Activated T-cell treated with anti-CD3 and anti-CD28 coated beads, Interleukin-2, amount 50 U/mL, for 24 hours (primary cell): Measurements from ENCODE around the gene GABRB1.

Experiments
- DNase-seq: peaks from one replicate; pipeline ENCODE4 v3.0.0-alpha.2; 2020
- H3K27ac Mint-ChIP-seq: 2 replicates; pipeline ENCODE4 v1.8.0; 2020; ENCODE audit warnings: mild to moderate bottlenecking, mixed read lengths
- H3K27me3 Mint-ChIP-seq: 2 replicates; pipeline ENCODE4 v1.8.0; 2020; ENCODE audit warnings: mixed read lengths
- H3K36me3 Mint-ChIP-seq: 2 replicates; pipeline ENCODE4 v1.8.0; 2020; ENCODE audit warnings: low read depth, mixed read lengths
- H3K4me1 Mint-ChIP-seq: 2 replicates; pipeline ENCODE4 v1.8.0; 2020; ENCODE audit warnings: low read depth, mixed read lengths
- H3K4me3 Mint-ChIP-seq: 2 replicates; pipeline ENCODE4 v1.8.0; 2020; ENCODE audit warnings: mild to moderate bottlenecking, moderate library complexity, mixed read lengths
- H3K9me3 Mint-ChIP-seq: 2 replicates; pipeline ENCODE4 v1.8.0; 2020; ENCODE audit warnings: mixed read lengths

Gene GABRB1

GRCh38 chr4:47221721-47222120, 190.4 kb downstream of the GABRB1 start:
- Mint-ChIP-seq H3K27me3 (peaks cover 3% of the 10 kb centered on the region), H3K4me3 (no peak overlapping the region), H3K9me3 (no peaks in the 10 kb centered on the region), H3K36me3 (no peaks in the 10 kb centered on the region), H3K27ac (no peak overlapping the region), H3K4me1 (no peaks in the 10 kb centered on the region)
- DNase-seq = no peak

GRCh38 chr4:47222276-47222675, 190.9 kb downstream of the GABRB1 start:
- H3K27me3 Mint-ChIP-seq = peaks cover 3% of the 10 kb centered on the region
- no peaks in the 10 kb centered on the region for H3K4me1 Mint-ChIP-seq
- H3K36me3 Mint-ChIP-seq = no peaks in the 10 kb centered on the region
- no peak overlapping the region for H3K27ac Mint-ChIP-seq
- H3K9me3 Mint-ChIP-seq = no peaks in the 10 kb centered on the region
- no peak overlapping the region for H3K4me3 Mint-ChIP-seq
- DNase-seq = no peak

- no peak for DNase-seq
- Mint-ChIP-seq H3K4me1 (no peaks in the 10 kb centered on the region), H3K36me3 (no peaks in the 10 kb centered on the region), H3K27ac (no peak overlapping the region), H3K4me3 (no peak overlapping the region), H3K27me3 (peaks cover 3% of the 10 kb centered on the region), H3K9me3 (no peaks in the 10 kb centered on the region)
These were observed 193.0 kb downstream of the GABRB1 start for GRCh38 chr4:47224361-47224760.

GRCh38 chr4:47235721-47236120, 204.4 kb downstream of the GABRB1 start:
- no peak for DNase-seq
- Mint-ChIP-seq H3K36me3 (no peaks in the 10 kb centered on the region), H3K9me3 (no peaks in the 10 kb centered on the region), H3K4me1 (no peaks in the 10 kb centered on the region), H3K4me3 (no peak overlapping the region), H3K27me3 (peaks cover 6% of the 10 kb centered on the region), H3K27ac (no peak overlapping the region)

GRCh38 chr4:47238667-47239066, 207.3 kb downstream of the GABRB1 start:
- Mint-ChIP-seq H3K9me3 (no peaks in the 10 kb centered on the region), H3K36me3 (no peaks in the 10 kb centered on the region), H3K4me3 (no peak overlapping the region), H3K4me1 (no peaks in the 10 kb centered on the region), H3K27ac (no peak overlapping the region), H3K27me3 (peaks cover 6% of the 10 kb centered on the region)
- no peak for DNase-seq

- no peaks in the 10 kb centered on the region for H3K4me1 Mint-ChIP-seq
- H3K36me3 Mint-ChIP-seq = no peaks in the 10 kb centered on the region
- no peaks in the 10 kb centered on the region for H3K9me3 Mint-ChIP-seq
- peaks cover 4% of the 10 kb centered on the region for H3K27me3 Mint-ChIP-seq
- H3K27ac Mint-ChIP-seq = no peak overlapping the region
- no peak overlapping the region for H3K4me3 Mint-ChIP-seq
- DNase-seq = no peak
These were observed 208.3 kb downstream of the GABRB1 start for GRCh38 chr4:47239649-47240048.

- Mint-ChIP-seq H3K27me3 (peaks cover 6% of the 10 kb centered on the region), H3K9me3 (peaks cover 4% of the 10 kb centered on the region), H3K27ac (no peak overlapping the region), H3K36me3 (no peaks in the 10 kb centered on the region), H3K4me1 (no peaks in the 10 kb centered on the region), H3K4me3 (no peak overlapping the region)
- no peak for DNase-seq
These were observed 220.2 kb downstream of the GABRB1 start for GRCh38 chr4:47251348-47252135.

- Mint-ChIP-seq H3K4me3 (no peak overlapping the region), H3K9me3 (peaks cover 2% of the 10 kb centered on the region), H3K27me3 (no peaks in the 10 kb centered on the region), H3K27ac (no peak overlapping the region), H3K36me3 (no peaks in the 10 kb centered on the region), H3K4me1 (no peaks in the 10 kb centered on the region)
- no peak for DNase-seq
These were observed 232.4 kb downstream of the GABRB1 start for GRCh38 chr4:47263721-47264120.

- no peaks in the 10 kb centered on the region for H3K4me1 Mint-ChIP-seq
- H3K4me3 Mint-ChIP-seq = no peak overlapping the region
- H3K36me3 Mint-ChIP-seq = no peaks in the 10 kb centered on the region
- H3K9me3 Mint-ChIP-seq = no peaks in the 10 kb centered on the region
- no peaks in the 10 kb centered on the region for H3K27me3 Mint-ChIP-seq
- no peak overlapping the region for H3K27ac Mint-ChIP-seq
- no peak for DNase-seq
These were observed 239.0 kb downstream of the GABRB1 start for GRCh38 chr4:47270201-47270888.

GRCh38 chr4:47271291-47271690, 239.9 kb downstream of the GABRB1 start:
- DNase-seq = no peak

GRCh38 chr4:47274901-47275300, 243.5 kb downstream of the GABRB1 start:
- H3K4me1 Mint-ChIP-seq = no peaks in the 10 kb centered on the region
- no peak for DNase-seq

More at GRCh38 chr4:47271291-47271690, 239.9 kb downstream of the GABRB1 start:
- Mint-ChIP-seq H3K9me3 (no peaks in the 10 kb centered on the region), H3K36me3 (no peaks in the 10 kb centered on the region), H3K4me3 (no peak overlapping the region), H3K27me3 (no peaks in the 10 kb centered on the region), H3K4me1 (no peaks in the 10 kb centered on the region), H3K27ac (no peak overlapping the region)

GRCh38 chr4:47275595-47275994, 244.2 kb downstream of the GABRB1 start:
- Mint-ChIP-seq H3K4me1 (no peaks in the 10 kb centered on the region), H3K9me3 (no peaks in the 10 kb centered on the region), H3K27ac (no peak overlapping the region), H3K4me3 (no peak overlapping the region), H3K36me3 (no peaks in the 10 kb centered on the region), H3K27me3 (no peaks in the 10 kb centered on the region)
- DNase-seq = no peak

More at GRCh38 chr4:47274901-47275300, 243.5 kb downstream of the GABRB1 start:
- H3K9me3 Mint-ChIP-seq = no peaks in the 10 kb centered on the region
- no peak overlapping the region for H3K27ac Mint-ChIP-seq
- H3K27me3 Mint-ChIP-seq = no peaks in the 10 kb centered on the region
- no peaks in the 10 kb centered on the region for H3K36me3 Mint-ChIP-seq
- H3K4me3 Mint-ChIP-seq = no peak overlapping the region

- Mint-ChIP-seq H3K4me1 (no peaks in the 10 kb centered on the region), H3K36me3 (no peaks in the 10 kb centered on the region), H3K27ac (no peak overlapping the region), H3K9me3 (peaks cover 4% of the 10 kb centered on the region), H3K4me3 (no peak overlapping the region), H3K27me3 (peaks cover 11% of the 10 kb centered on the region)
- no peak for DNase-seq
These were observed 247.3 kb downstream of the GABRB1 start for GRCh38 chr4:47278631-47279030.

- peaks cover 22% of the 10 kb centered on the region for H3K27me3 Mint-ChIP-seq
- DNase-seq = no peak
- no peaks in the 10 kb centered on the region for H3K4me1 Mint-ChIP-seq
- H3K36me3 Mint-ChIP-seq = no peaks in the 10 kb centered on the region
- H3K9me3 Mint-ChIP-seq = peaks cover 4% of the 10 kb centered on the region
- no peak overlapping the region for H3K4me3 Mint-ChIP-seq
- no peak overlapping the region for H3K27ac Mint-ChIP-seq
These were observed 256.4 kb downstream of the GABRB1 start for GRCh38 chr4:47287735-47288134.

GRCh38 chr4:47289805-47290204, 258.4 kb downstream of the GABRB1 start:
- Mint-ChIP-seq H3K9me3 (no peaks in the 10 kb centered on the region), H3K27me3 (peaks cover 23% of the 10 kb centered on the region), H3K4me3 (no peak overlapping the region), H3K36me3 (no peaks in the 10 kb centered on the region), H3K4me1 (no peaks in the 10 kb centered on the region), H3K27ac (no peak overlapping the region)
- DNase-seq = no peak
